Panc1 (cell line): Measurements from ENCODE around the gene TRIM31. TPM values are rescaled to one million over a fixed set of nuclear protein-coding genes. Genes with fewer than 3 reads are reported as not detected.

Experiments used
- ATAC-seq: fragments of 200-7000 bp; cut with Tn5 transposase; 2 replicates; pipeline ENCODE4 v1.9.1; 2020; ENCODE audit warnings: mild to moderate bottlenecking, moderate library complexity
- BruUV-seq: library from RNA; stranded (reverse); fragments of 400-500 nt; replicated peaks from 2 replicates; lab custom pipeline; 2021; lab: Mats Ljungman, UMichigan
- CTCF ChIA-PET: fragments of 300-600 bp; sonication (Branson Sonifier 250); formaldehyde crosslinking; loops from one replicate; lab custom pipeline; 2022; ENCODE audit warnings: antibody characterized with exemption; lab: Charles Lee
- POLR2A ChIA-PET: fragments of 300-600 bp; sonication (Branson Sonifier 250); formaldehyde crosslinking; loops from one replicate; lab custom pipeline; 2022; ENCODE audit warnings: antibody characterized with exemption; lab: Charles Lee
- DNase-seq: peaks from one replicate; pipeline ENCODE4 v3.0.0-alpha.2; 2010; ENCODE audit warnings: low read depth, low spot score
- H3K27ac ChIP-seq: 2 replicates; pipeline ENCODE4 v1.5.1; 2011; ENCODE audit warnings: mild to moderate bottlenecking, low read length, inconsistent platforms
- H3K27me3 ChIP-seq: fragments of 200-500 bp; sonication (Bioruptor generic); 2 replicates; pipeline ENCODE4 v1.6.0; 2014; ENCODE audit warnings: low read length, inconsistent platforms; ENCODE audit not compliant: control insufficient read depth, insufficient read depth
- H3K36me3 ChIP-seq: fragments of 200-500 bp; sonication (Bioruptor generic); 2 replicates; pipeline ENCODE4 v1.5.1; 2014; ENCODE audit warnings: inconsistent platforms, mild to moderate bottlenecking, low read length, moderate library complexity; ENCODE audit not compliant: control insufficient read depth, insufficient read depth
- H3K4me1 ChIP-seq: 2 replicates; pipeline ENCODE4 v1.5.1; 2011; ENCODE audit warnings: inconsistent platforms, mild to moderate bottlenecking, low read length, moderate library complexity; ENCODE audit not compliant: control insufficient read depth, insufficient read depth
- H3K4me3 ChIP-seq, 2 experiments: 2 replicates each; pipeline ENCODE4 v1.5.1; 2011 to 2012; ENCODE audit warnings: low read depth in 2 of 2, low read length in 2 of 2, mild to moderate bottlenecking in 2 of 2, inconsistent platforms in 1 of 2, moderate library complexity in 1 of 2
- H3K9me3 ChIP-seq: fragments of 200-500 bp; sonication (Bioruptor generic); 2 replicates; pipeline ENCODE4 v1.5.1; 2014; ENCODE audit warnings: low read depth, mild to moderate bottlenecking, inconsistent platforms, low read length, moderate library complexity; ENCODE audit not compliant: control insufficient read depth, insufficient read depth
- POLR2AphosphoS5 ChIP-seq: IDR thresholded peaks from 2 replicates; pipeline ENCODE4 v1.6.1; 2012; ENCODE audit warnings: mild to moderate bottlenecking, low read depth, low read length, moderate library complexity
- REST ChIP-seq, 2 experiments: IDR thresholded peaks; 2 replicates each; pipeline ENCODE4 v1.6.1; 2011 to 2012; ENCODE audit warnings: low read depth in 2 of 2, control low read depth in 1 of 2, low read length in 1 of 2, mild to moderate bottlenecking in 1 of 2, moderate library complexity in 1 of 2; ENCODE audit not compliant: insufficient read depth in 1 of 2
- SIN3A ChIP-seq: IDR thresholded peaks from 2 replicates; pipeline ENCODE4 v1.6.1; 2012; ENCODE audit warnings: low read depth, mild to moderate bottlenecking, low read length, moderate library complexity, borderline replicate concordance; ENCODE audit not compliant: insufficient read depth
- TCF7L2 ChIP-seq: IDR thresholded peaks from 2 replicates; pipeline ENCODE4 v1.6.1; 2011; ENCODE audit warnings: mild to moderate bottlenecking, low read depth, low read length, inconsistent platforms
- in situ Hi-C: cut with HindIII; loops from 2 replicates; pipeline ENCODE4 v1.10.0; 2016; ENCODE audit warnings: low sequenced_read_pairs, low pct_unique_long_range_greater_than_20kb
- intact Hi-C: fragments of 100-400 bp; cut with micrococcal nuclease; formaldehyde crosslinking; loops from one replicate; pipeline ENCODE4 v1.10.0; 2022; ENCODE audit not compliant: unreplicated experiment
- total RNA-seq: library from RNA; stranded (reverse); gene quantifications from one replicate; pipeline ENCODE4 v1.2.1, GENCODE V29; 2021; ENCODE audit not compliant: unreplicated experiment
- TF ChIP-seq, protein P1 (sequence below): fragments of 450-650 bp; IDR thresholded peaks from 2 replicates; pipeline ENCODE4 v1.5.1; 2017; ENCODE audit warnings: mild to moderate bottlenecking

Gene TRIM31
- total RNA-seq, 1 experiment from 2014 or later, result not detected

GRCh38 chr6:30073489-30074235 lies 39.2 kb downstream of the TRIM31 start:
- Histone ChIP-seq H3K4me3 (no peak overlapping the region), H3K27me3 (peaks cover 5% of the 10 kb centered on the region; the same call in 1 of the 2 replicates), H3K27ac (no peak overlapping the region), H3K36me3 (no peaks in the 10 kb centered on the region), H3K4me1 (peaks cover 4% of the 10 kb centered on the region), H3K9me3 (no peaks in the 10 kb centered on the region)
- DNase-seq (no peak), ATAC-seq (no peak)
- ChIA-PET POLR2A (no interaction called here), CTCF (interaction anchor here (0.5 kb wide), 1 partner anchor 41 kb away, joined by 6 read pairs; no protein-coding TSS in a partner anchor)
- no TSS peak for BruUV-seq
- intact Hi-C loops, result no loop called here
- no peak for TF ChIP-seq TCF7L2
- TF ChIP-seq REST (IDR thresholded peaks at IDR 0.05; ENCODE audit: insufficient read depth in 1 of 2, low read depth in 2 of 2, low read length in 1 of 2), result no peak
- TF ChIP-seq POLR2AphosphoS5, result no peak
- TF ChIP-seq, protein P1, sequence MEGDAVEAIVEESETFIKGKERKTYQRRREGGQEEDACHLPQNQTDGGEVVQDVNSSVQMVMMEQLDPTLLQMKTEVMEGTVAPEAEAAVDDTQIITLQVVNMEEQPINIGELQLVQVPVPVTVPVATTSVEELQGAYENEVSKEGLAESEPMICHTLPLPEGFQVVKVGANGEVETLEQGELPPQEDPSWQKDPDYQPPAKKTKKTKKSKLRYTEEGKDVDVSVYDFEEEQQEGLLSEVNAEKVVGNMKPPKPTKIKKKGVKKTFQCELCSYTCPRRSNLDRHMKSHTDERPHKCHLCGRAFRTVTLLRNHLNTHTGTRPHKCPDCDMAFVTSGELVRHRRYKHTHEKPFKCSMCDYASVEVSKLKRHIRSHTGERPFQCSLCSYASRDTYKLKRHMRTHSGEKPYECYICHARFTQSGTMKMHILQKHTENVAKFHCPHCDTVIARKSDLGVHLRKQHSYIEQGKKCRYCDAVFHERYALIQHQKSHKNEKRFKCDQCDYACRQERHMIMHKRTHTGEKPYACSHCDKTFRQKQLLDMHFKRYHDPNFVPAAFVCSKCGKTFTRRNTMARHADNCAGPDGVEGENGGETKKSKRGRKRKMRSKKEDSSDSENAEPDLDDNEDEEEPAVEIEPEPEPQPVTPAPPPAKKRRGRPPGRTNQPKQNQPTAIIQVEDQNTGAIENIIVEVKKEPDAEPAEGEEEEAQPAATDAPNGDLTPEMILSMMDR, result no peak
- TF ChIP-seq SIN3A, result no peak
- in situ Hi-C loops, result no loop called here

- BruUV-seq, result no TSS peak
- Histone ChIP-seq H3K9me3 (no peaks in the 10 kb centered on the region), H3K27ac (no peak overlapping the region), H3K4me1 (peaks cover 12% of the 10 kb centered on the region), H3K4me3 (no peak overlapping the region), H3K27me3 (peaks cover 4% of the 10 kb centered on the region; the same call in 1 of the 2 replicates), H3K36me3 (peaks cover 2% of the 10 kb centered on the region; the same call in 1 of the 2 replicates)
- TF ChIP-seq REST (IDR thresholded peaks at IDR 0.05; ENCODE audit: insufficient read depth in 1 of 2, low read depth in 2 of 2, low read length in 1 of 2) (no peak), TCF7L2 (no peak), POLR2AphosphoS5 (no peak), SIN3A (no peak)
- TF ChIP-seq, protein P1, result no peak
- ChIA-PET POLR2A (interaction anchor here (0.6 kb wide), 1 partner anchor 209 kb away, joined by 15 read pairs; no protein-coding TSS in a partner anchor), CTCF (no interaction called here)
- ATAC-seq (no peak), DNase-seq (no peak)
- intact Hi-C loops (no loop called here), in situ Hi-C loops (no loop called here)
Observed at GRCh38 chr6:30071858-30072257, 41.0 kb downstream of the TRIM31 start.
